ENCODE measurements around the gene NCOA1.

The NCOA1 gene

GRCh38 chr2:24809316-24810007, 318.4 kb downstream of the NCOA1 start:
- DNase-seq = no peak
- no peaks in the 10 kb centered on the region for H3K27me3 ChIP-seq (replicated peaks)
- H3K36me3 ChIP-seq (replicated peaks) = no peaks in the 10 kb centered on the region
- no peak overlapping the region for H3K4me3 ChIP-seq (ENCODE audit: low read depth, low read length)
- peak overlapping the region; percentile 39 for H3K27ac ChIP-seq
- TF ChIP-seq CTCF (IDR thresholded peaks at IDR 0.05; ENCODE audit: low read depth, low read length, missing control alignments) = no peak
- in situ Hi-C loops (cut with HindIII; ENCODE audit: low pct_ligation_motif_present, low sequenced_read_pairs) = no loop called here

- no peak for DNase-seq
- TF ChIP-seq CTCF (IDR thresholded peaks at IDR 0.05; ENCODE audit: low read depth, low read length, missing control alignments) = no peak
- in situ Hi-C loops (cut with HindIII; ENCODE audit: low pct_ligation_motif_present, low sequenced_read_pairs) = no loop called here
- Histone ChIP-seq H3K36me3 (replicated peaks) (no peaks in the 10 kb centered on the region), H3K27me3 (replicated peaks) (no peaks in the 10 kb centered on the region), H3K27ac (no peak overlapping the region), H3K4me3 (ENCODE audit: low read depth, low read length) (no peak overlapping the region)
Measured at GRCh38 chr2:24813691-24814137, 322.7 kb downstream of the NCOA1 start.

GRCh38 chr2:24814516-24814915, 323.5 kb downstream of the NCOA1 start:
- Histone ChIP-seq H3K4me3 (ENCODE audit: low read depth, low read length) (no peak overlapping the region), H3K36me3 (replicated peaks) (peaks cover 4% of the 10 kb centered on the region), H3K27ac (no peak overlapping the region), H3K27me3 (replicated peaks) (no peaks in the 10 kb centered on the region)
- in situ Hi-C loops (cut with HindIII; ENCODE audit: low pct_ligation_motif_present, low sequenced_read_pairs) = no loop called here
- TF ChIP-seq CTCF (IDR thresholded peaks at IDR 0.05; ENCODE audit: low read depth, low read length, missing control alignments) = no peak
- no peak for DNase-seq

- TF ChIP-seq CTCF (IDR thresholded peaks at IDR 0.05; ENCODE audit: low read depth, low read length, missing control alignments) = no peak
Measured at GRCh38 chr2:24815171-24815570, 324.1 kb downstream of the NCOA1 start.

GRCh38 chr2:24816404-24816803, 325.4 kb downstream of the NCOA1 start:
- in situ Hi-C loops (cut with HindIII; ENCODE audit: low pct_ligation_motif_present, low sequenced_read_pairs) = no loop called here
- peaks cover 7% of the 10 kb centered on the region for H3K36me3 ChIP-seq (replicated peaks)
- no peak for TF ChIP-seq CTCF (IDR thresholded peaks at IDR 0.05; ENCODE audit: low read depth, low read length, missing control alignments)
- no peak overlapping the region for H3K4me3 ChIP-seq (ENCODE audit: low read depth, low read length)
- DNase-seq = no peak
- peak overlapping the region; percentile 78 for H3K27ac ChIP-seq
- H3K27me3 ChIP-seq (replicated peaks) = no peaks in the 10 kb centered on the region

More at GRCh38 chr2:24815171-24815570, 324.1 kb downstream of the NCOA1 start:
- Histone ChIP-seq H3K4me3 (ENCODE audit: low read depth, low read length) (no peak overlapping the region), H3K27ac (no peak overlapping the region), H3K27me3 (replicated peaks) (no peaks in the 10 kb centered on the region), H3K36me3 (replicated peaks) (peaks cover 7% of the 10 kb centered on the region)
- in situ Hi-C loops (cut with HindIII; ENCODE audit: low pct_ligation_motif_present, low sequenced_read_pairs) = no loop called here
- DNase-seq = no peak

GRCh38 chr2:24816884-24817283, 325.8 kb downstream of the NCOA1 start:
- Histone ChIP-seq H3K4me3 (ENCODE audit: low read depth, low read length) (no peak overlapping the region), H3K27me3 (replicated peaks) (no peaks in the 10 kb centered on the region), H3K36me3 (replicated peaks) (peaks cover 7% of the 10 kb centered on the region), H3K27ac (peak overlapping the region; percentile 78)
- DNase-seq = peak; percentile 88
- TF ChIP-seq CTCF (IDR thresholded peaks at IDR 0.05; ENCODE audit: low read depth, low read length, missing control alignments) = no peak
- in situ Hi-C loops (cut with HindIII; ENCODE audit: low pct_ligation_motif_present, low sequenced_read_pairs) = no loop called here
